ENCODE measurements around the gene SCN10A. TPM values are rescaled to one million over a fixed set of nuclear protein-coding genes. Genes with fewer than 3 reads are reported as not detected.

SCN10A gene
- total RNA-seq, 4 donors from 2014 or later, result not detected

- Histone ChIP-seq H3K9me3 (no peaks in the 10 kb centered on the region), H3K27me3 (peaks cover 4% of the 10 kb centered on the region), H3K4me1 (no peaks in the 10 kb centered on the region), H3K4me3 (no peak overlapping the region), H3K27ac (no peak overlapping the region), H3K36me3 (no peaks in the 10 kb centered on the region)
- TF ChIP-seq POLR2AphosphoS5 (IDR thresholded peaks at IDR 0.05), result no peak
- TF ChIP-seq, protein P1, sequence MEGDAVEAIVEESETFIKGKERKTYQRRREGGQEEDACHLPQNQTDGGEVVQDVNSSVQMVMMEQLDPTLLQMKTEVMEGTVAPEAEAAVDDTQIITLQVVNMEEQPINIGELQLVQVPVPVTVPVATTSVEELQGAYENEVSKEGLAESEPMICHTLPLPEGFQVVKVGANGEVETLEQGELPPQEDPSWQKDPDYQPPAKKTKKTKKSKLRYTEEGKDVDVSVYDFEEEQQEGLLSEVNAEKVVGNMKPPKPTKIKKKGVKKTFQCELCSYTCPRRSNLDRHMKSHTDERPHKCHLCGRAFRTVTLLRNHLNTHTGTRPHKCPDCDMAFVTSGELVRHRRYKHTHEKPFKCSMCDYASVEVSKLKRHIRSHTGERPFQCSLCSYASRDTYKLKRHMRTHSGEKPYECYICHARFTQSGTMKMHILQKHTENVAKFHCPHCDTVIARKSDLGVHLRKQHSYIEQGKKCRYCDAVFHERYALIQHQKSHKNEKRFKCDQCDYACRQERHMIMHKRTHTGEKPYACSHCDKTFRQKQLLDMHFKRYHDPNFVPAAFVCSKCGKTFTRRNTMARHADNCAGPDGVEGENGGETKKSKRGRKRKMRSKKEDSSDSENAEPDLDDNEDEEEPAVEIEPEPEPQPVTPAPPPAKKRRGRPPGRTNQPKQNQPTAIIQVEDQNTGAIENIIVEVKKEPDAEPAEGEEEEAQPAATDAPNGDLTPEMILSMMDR (IDR thresholded peaks at IDR 0.05), result no peak
- TF ChIP-seq EP300 (IDR thresholded peaks at IDR 0.05), result no peak
- no peak for TF ChIP-seq POLR2A (IDR thresholded peaks at IDR 0.05)
- 27% methylated on average over 1 of the region's 1 CpG for WGBS
- DNase-seq (ENCODE audit: low spot score in 2 of 2), result no peak
Measured at GRCh38 chr3:38707730-38708129, 108.3 kb downstream of the SCN10A start.

DNA sequence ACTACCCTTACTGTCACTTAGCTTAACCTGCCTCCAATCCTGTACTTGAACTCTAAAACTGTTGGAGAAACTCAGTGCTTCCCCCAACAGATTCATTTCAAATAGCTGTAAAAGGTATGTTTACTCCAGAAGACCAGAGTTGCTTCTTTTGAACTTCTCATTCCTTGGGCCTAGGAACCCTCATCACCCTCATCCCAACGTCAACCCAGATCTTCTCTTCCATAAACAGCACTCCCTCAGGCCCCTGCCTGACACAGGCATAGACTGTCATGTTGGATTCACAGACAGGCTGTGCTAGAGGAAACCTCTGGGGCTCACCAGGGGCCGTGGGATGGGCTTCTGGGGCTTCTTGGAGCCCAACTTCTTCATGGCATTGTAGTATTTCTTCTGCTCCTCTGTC is 109.1 kb downstream of the SCN10A start:
- Histone ChIP-seq H3K27me3 (peaks cover 4% of the 10 kb centered on the region), H3K9me3 (no peaks in the 10 kb centered on the region), H3K27ac (no peak overlapping the region), H3K4me3 (no peak overlapping the region), H3K36me3 (no peaks in the 10 kb centered on the region), H3K4me1 (no peaks in the 10 kb centered on the region)
- WGBS, result 74% methylated on average over 2 of the region's 2 CpGs
- no peak for TF ChIP-seq EP300 (IDR thresholded peaks at IDR 0.05)
- no peak for TF ChIP-seq POLR2AphosphoS5 (IDR thresholded peaks at IDR 0.05)
- TF ChIP-seq POLR2A (IDR thresholded peaks at IDR 0.05), result no peak
- TF ChIP-seq, protein P1 (IDR thresholded peaks at IDR 0.05), result no peak
- DNase-seq (ENCODE audit: low spot score in 2 of 2), result no peak

GRCh38 chr3:38702231-38702630 is 113.8 kb downstream of the SCN10A start:
- Histone ChIP-seq H3K9me3 (no peaks in the 10 kb centered on the region), H3K36me3 (no peaks in the 10 kb centered on the region), H3K27ac (no peak overlapping the region), H3K27me3 (no peaks in the 10 kb centered on the region), H3K4me3 (no peak overlapping the region), H3K4me1 (no peaks in the 10 kb centered on the region)
- WGBS, result 79% methylated on average over 3 of the region's 3 CpGs
- DNase-seq (ENCODE audit: low spot score in 2 of 2), result no peak
- TF ChIP-seq POLR2A (IDR thresholded peaks at IDR 0.05), result no peak
- TF ChIP-seq EP300 (IDR thresholded peaks at IDR 0.05), result no peak
- TF ChIP-seq, protein P1 (IDR thresholded peaks at IDR 0.05), result no peak

GRCh38 chr3:38698760-38699159 is 117.3 kb downstream of the SCN10A start:
- TF ChIP-seq POLR2AphosphoS5 (IDR thresholded peaks at IDR 0.05) (no peak), EP300 (IDR thresholded peaks at IDR 0.05) (no peak), POLR2A (IDR thresholded peaks at IDR 0.05) (no peak)
- TF ChIP-seq, protein P1 (IDR thresholded peaks at IDR 0.05), result no peak
- Histone ChIP-seq H3K9me3 (no peaks in the 10 kb centered on the region), H3K36me3 (no peaks in the 10 kb centered on the region), H3K4me3 (no peak overlapping the region), H3K27ac (no peak overlapping the region), H3K4me1 (no peaks in the 10 kb centered on the region), H3K27me3 (no peaks in the 10 kb centered on the region)
- 75% methylated on average over 5 of the region's 5 CpGs for WGBS
- DNase-seq (ENCODE audit: low spot score in 2 of 2), result no peak

DNA sequence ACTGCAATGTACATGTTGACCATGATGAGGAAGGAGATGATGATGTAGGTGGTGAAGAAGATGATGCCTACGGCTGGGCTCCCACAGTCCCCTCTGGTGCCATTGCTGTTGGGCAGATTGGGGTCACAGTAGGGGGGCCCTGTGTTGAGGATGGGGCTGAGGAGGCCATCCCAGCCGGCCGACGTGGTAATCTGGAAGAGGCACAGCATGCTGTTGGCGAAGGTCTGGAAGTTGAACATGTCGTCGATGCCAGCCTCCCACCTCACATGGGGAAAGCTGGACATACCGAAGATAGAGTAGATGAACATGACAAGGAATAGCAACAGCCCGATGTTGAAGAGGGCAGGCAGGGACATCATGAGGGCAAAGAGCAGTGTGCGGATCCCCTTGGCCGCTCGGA is 118.0 kb downstream of the SCN10A start:
- 95% methylated on average over 12 of the region's 12 CpGs for WGBS
- Histone ChIP-seq H3K27me3 (no peaks in the 10 kb centered on the region), H3K4me1 (no peaks in the 10 kb centered on the region), H3K9me3 (no peaks in the 10 kb centered on the region), H3K27ac (no peak overlapping the region), H3K36me3 (no peaks in the 10 kb centered on the region), H3K4me3 (no peak overlapping the region)
- no peak for DNase-seq (ENCODE audit: low spot score in 2 of 2)
- TF ChIP-seq EP300 (IDR thresholded peaks at IDR 0.05) (no peak), POLR2A (IDR thresholded peaks at IDR 0.05) (no peak), POLR2AphosphoS5 (IDR thresholded peaks at IDR 0.05) (no peak)
- TF ChIP-seq, protein P1 (IDR thresholded peaks at IDR 0.05), result no peak

Measured in suprapubic skin (tissue), 4 donors.